IMR-90 (cell line): ENCODE data around the gene LRP1B.

Source experiments
- BHLHE40 ChIP-seq: fragments of 150-350 bp; IDR thresholded peaks from 2 replicates; pipeline ENCODE4 v1.6.1; 2016; ENCODE audit warnings: mild to moderate bottlenecking, low read depth, low read length
- CEBPB ChIP-seq: IDR thresholded peaks from 2 replicates; pipeline ENCODE4 v1.6.1; 2012; ENCODE audit warnings: low read depth, low read length, improper control_type of control experiment
- CHD1 ChIP-seq: IDR thresholded peaks from 2 replicates; pipeline ENCODE4 v1.6.1; 2012; ENCODE audit warnings: low read depth, low read length, improper control_type of control experiment
- CTCF ChIP-seq: conservative IDR thresholded peaks from 2 replicates; pipeline ENCODE4 v1.5.1; 2012; ENCODE audit warnings: mild to moderate bottlenecking, low read depth, low read length, improper control_type of control experiment
- ELK1 ChIP-seq: fragments of 150-350 bp; IDR thresholded peaks from 2 replicates; pipeline ENCODE4 v1.6.1; 2016; ENCODE audit warnings: low read depth, mild to moderate bottlenecking, low read length, moderate library complexity, borderline replicate concordance
- FOS ChIP-seq: fragments of 150-350 bp; IDR thresholded peaks from 2 replicates; pipeline ENCODE4 v1.6.1; 2016; ENCODE audit warnings: low read depth, low read length
- MAFK ChIP-seq: IDR thresholded peaks from 2 replicates; pipeline ENCODE4 v1.6.1; 2012; ENCODE audit warnings: low read depth, low read length, improper control_type of control experiment
- MXI1 ChIP-seq: IDR thresholded peaks from 2 replicates; pipeline ENCODE4 v1.6.1; 2012; ENCODE audit warnings: low read depth, mild to moderate bottlenecking, low read length, moderate library complexity, borderline replicate concordance
- POLR2A ChIP-seq: IDR thresholded peaks from 2 replicates; pipeline ENCODE4 v1.6.1; 2012; ENCODE audit warnings: mild to moderate bottlenecking, low read depth, low read length
- RAD21 ChIP-seq: IDR thresholded peaks from 2 replicates; pipeline ENCODE4 v1.6.1; 2012; ENCODE audit warnings: low read length, improper control_type of control experiment
- RFX5 ChIP-seq: IDR thresholded peaks from 2 replicates; pipeline ENCODE4 v1.8.0; 2012; ENCODE audit warnings: low read depth, mild to moderate bottlenecking, low read length, moderate library complexity
- SMC3 ChIP-seq: fragments of 150-350 bp; IDR thresholded peaks from 2 replicates; pipeline ENCODE4 v1.6.1; 2016; ENCODE audit warnings: low read depth, mild to moderate bottlenecking, antibody characterized with exemption, low read length, moderate library complexity
- USF2 ChIP-seq: fragments of 150-350 bp; IDR thresholded peaks from 2 replicates; pipeline ENCODE4 v1.6.1; 2017; ENCODE audit warnings: mild to moderate bottlenecking, antibody characterized with exemption, low read length, low read depth

- TF ChIP-seq CTCF (no peak), MXI1 (no peak), POLR2A (no peak), RAD21 (no peak), SMC3 (no peak), USF2 (no peak), CHD1 (no peak), CEBPB (no peak), BHLHE40 (no peak), FOS (no peak), RFX5 (no peak), ELK1 (no peak), MAFK (no peak)
Observed at GRCh38 chr2:141598982-141599381, 531.8 kb downstream of the LRP1B start.
